HG02571 (cell line): ENCODE results near the gene CDC16.
A peak's percentile ranks its signal among the peaks of the same experiment; 100 is the strongest.
"Not testable (repeated sequence)": the region's sequence is repeated elsewhere in the genome, so short reads cannot be mapped to it uniquely, and the experiment has no call there.

Source experiments
- ATAC-seq: cut with Tn5 transposase; IDR thresholded peaks from one replicate; pipeline ENCODE4 v1.9.1; 2021; ENCODE audit warnings: mild to moderate bottlenecking, moderate library complexity; ENCODE audit not compliant: unreplicated experiment

Gene CDC16

DNA sequence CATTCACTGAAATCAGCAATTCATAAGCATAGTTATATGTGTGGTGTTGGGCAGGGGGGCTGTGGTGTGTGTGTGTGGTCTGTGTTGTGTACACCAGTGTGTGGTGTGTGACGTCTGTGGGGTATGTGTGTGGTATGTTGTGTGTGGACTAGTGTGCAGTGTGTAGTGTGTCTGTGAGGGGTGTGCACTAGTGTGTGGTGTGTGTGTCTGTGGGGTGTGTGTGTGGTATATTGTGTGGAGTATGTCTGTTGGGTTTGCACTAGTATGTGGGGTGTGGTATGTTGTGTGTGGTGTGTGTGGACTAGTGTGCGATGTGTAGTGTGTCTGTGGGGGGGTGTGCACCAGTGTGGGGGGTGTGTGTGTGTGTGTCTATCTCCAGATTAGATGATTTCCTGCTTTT lies 7.2 kb upstream of the CDC16 start:
- no peak for ATAC-seq

GRCh38 chr13:114228176-114228575 lies 6.5 kb upstream of the CDC16 start:
- ATAC-seq, result no peak

GRCh38 chr13:114229506-114229905 lies 5.2 kb upstream of the CDC16 start:
- no peak for ATAC-seq

DNA sequence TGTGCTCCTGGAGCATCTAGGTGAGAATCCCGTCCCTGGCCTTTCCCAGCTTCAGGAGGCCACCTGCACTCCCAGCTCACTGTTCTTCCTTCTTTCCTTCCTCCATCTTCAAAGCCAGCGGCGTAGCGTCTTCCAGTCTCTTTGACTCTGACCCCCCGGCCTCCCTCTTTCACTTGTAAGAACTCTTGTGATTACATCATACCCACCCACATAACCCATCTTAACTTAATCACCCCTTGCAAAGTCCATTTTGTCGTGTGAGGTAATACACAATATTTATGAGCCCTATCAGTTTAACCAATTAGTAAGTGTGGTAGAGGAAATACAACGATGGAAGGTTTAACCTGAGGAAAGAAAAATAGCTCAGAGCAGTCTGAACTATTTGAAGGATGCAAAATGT lies 4.6 kb upstream of the CDC16 start:
- ATAC-seq, result no peak

DNA sequence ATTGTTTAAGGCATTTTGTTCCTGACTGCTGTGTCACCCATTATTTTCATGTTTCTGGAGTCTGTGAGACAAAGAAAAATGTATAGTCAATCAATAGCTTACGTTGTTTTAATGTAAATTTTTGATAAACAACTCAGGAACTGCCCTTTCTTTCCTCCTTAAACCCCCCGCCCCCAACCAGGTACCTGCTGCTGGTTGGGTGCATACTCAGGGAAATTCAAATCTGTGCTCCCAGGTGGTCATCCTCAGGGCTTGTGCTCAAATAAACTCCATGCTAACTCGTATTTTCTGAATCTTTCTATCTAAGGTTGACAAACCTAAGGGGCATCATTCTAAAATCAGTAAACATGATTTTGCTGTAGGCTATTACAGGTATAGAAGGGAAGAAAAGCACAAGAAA lies 4.1 kb upstream of the CDC16 start:
- ATAC-seq, result no peak

DNA sequence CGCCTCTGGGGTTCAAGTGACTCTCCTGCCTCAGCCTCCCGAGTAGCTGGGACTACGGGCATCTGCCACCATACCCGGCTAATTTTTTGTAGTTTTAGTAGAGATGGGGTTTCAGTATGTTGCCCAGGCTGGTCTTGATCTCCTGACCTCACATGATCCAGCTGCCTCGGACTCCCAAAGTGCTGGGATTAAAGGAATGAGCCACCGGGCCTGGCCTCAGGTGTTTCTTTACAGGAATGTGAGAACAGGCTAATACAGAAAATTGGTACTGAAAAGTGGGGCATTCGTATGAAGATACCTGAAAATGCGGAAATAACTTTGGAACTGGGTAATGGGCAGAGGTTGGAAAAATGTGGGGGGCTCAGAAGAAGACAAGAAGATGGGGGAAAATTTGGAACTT lies 2.8 kb upstream of the CDC16 start:
- ATAC-seq, result no peak

- no peak for ATAC-seq
These were observed 442 bp upstream of the CDC16 start for GRCh38 chr13:114234266-114234644.

DNA sequence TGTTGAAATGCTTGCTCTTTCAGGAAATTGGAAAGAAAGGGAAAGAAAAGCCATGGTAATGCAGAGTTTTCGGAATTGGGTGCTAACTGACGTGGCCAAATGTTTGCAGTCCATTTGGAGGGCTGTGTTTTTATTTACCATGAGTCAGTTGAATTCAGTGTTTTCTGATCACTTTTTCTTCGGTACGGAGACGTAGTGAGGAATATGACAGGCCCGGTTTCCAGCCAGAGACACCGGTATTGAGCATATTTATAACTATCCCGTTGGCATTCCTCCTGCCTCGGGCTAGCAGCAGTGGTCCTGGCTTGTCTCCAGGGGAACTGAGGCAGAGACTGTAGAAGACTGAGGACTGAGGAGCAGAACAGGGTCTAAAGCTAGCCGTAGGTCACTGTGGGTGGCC lies 1.0 kb downstream of the CDC16 start:
- ATAC-seq, result no peak

- ATAC-seq, result no peak
These were observed 1.5 kb downstream of the CDC16 start for GRCh38 chr13:114236227-114236626.

GRCh38 chr13:114237415-114238112 lies 2.9 kb downstream of the CDC16 start:
- no peak for ATAC-seq

DNA sequence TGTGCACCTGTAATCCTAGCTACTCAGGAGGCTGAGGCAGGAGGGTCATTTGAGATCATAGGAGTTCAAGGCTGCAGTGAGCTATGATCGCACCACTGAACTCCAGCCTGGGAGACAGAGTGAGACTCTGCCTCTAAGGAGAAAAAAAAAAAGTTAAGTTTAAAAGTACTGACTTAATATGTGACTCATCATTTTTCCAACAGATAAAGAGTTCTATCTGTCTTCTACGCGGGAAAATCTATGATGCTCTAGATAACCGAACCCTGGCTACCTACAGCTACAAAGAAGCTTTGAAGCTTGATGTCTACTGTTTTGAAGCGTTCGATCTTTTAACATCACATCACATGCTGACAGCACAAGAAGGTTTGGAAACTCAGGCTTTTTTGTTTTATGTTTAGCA lies 7.2 kb downstream of the CDC16 start:
- ATAC-seq, result no peak

DNA sequence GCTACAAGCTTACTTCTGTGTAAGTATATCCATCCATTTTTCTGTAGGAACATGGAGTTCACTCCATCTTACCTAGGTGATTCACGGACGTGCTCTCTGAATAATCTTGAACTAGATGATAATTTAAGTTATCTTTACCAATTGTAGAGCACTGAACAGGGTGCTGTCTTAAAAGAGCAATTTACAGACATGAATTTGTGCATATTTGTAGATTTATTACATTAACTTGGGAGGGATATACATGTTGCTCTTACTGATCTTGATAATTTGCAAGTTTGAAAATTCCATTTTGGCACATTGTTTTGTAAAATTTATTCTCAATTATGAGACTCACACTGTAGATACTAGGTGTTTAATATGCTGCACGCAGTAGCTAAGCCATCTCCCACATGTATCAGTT lies 9.3 kb downstream of the CDC16 start:
- no peak for ATAC-seq

DNA sequence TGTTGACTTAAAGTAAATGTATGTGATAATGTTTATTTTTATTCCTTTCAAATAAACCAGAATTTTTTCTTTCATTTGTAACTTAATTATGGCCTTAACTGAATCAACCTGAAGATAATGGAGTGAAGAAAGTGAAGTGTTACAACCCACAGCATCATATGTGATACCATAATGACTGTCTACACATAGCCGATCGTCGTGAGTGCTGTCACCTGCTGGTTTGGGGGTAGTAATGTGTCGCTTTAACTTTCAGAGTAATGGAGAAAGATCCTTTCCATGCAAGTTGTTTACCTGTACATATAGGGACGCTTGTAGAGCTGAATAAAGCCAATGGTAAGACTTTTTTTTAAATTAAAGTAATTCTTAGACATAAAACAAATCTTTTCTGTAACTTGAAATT lies 9.9 kb downstream of the CDC16 start:
- ATAC-seq, result no peak

DNA sequence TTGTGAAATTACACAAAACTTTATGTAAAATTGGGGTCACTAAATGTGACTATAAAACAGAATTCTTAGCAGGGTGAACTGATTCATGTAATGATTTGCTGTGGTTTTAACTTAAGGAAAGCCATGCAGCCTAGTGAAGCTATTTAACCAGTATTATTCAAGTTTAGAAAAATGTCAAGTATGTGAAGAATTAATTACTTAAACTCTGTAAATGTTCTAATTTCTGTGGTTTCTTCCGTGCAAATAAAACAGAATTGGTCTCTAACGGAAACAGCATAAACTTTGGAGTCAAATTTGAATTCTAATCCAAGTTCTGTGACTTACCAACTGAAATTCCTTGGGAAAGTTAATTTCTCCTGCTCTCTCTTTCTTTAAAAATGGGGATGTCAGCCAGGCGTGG lies 13.3 kb downstream of the CDC16 start:
- ATAC-seq, result no peak

DNA sequence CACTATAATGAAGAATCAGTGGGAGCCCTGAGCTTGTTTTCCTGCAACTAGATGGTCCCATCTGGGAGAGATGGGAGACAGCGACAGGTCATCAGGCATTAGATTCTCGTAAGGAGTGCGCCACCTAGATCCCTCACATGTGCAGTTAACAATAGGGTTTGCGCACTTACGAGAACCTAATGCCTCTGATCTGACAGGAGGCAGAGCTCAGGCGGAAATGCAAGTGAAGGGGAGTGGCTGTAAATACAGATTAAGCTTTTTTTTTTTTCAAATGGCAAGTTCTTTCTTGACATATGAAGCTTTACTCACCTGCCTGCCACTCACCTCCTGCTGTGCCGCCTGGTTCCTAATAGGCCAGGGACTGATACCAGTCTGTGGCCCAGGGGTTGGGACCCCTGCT lies 14.4 kb downstream of the CDC16 start:
- ATAC-seq, result no peak

DNA sequence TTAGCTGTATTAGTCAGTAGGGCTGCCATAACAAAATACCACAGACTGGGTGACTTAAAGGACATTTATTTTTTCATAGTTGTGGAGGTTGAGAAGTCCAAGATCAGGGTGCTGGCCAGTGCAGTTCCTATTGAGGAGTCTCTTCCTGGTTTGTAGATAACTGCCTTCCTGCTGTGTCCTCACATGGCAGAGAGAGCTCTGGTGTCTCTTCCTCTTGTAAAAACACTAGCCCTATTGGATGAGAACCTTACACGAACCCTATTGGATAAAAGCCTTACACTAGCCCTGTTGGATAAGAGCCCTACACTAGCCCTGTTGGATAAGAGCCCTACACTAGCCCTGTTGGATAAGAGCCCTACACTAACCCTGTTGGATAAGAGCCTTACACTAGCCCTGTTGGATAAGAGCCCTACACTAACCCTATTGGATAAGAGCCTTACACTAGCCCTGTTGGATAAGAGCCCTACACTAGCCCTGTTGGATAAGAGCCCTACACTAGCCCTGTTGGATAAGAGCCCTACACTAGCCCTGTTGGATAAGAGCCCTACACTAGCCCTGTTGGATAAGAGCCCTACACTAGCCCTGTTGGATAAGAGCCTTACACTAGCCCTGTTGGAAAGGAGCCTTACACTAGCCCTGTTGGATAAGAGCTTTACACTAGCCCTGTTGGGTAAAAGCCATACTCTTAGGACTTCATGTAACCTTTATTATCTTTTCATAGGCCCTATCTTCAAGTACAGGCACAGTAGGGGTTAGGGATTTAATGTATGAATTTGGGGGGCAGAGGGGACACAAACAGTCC lies 17.1 kb downstream of the CDC16 start:
- ATAC-seq, result not testable (repeated sequence)

GRCh38 chr13:114256547-114256946 lies 21.9 kb downstream of the CDC16 start:
- no peak for ATAC-seq

GRCh38 chr13:114257014-114257413 lies 22.3 kb downstream of the CDC16 start:
- ATAC-seq, result no peak

- no peak for ATAC-seq
These were observed 23.9 kb downstream of the CDC16 start for GRCh38 chr13:114258589-114258988.

GRCh38 chr13:114259374-114259773 lies 24.7 kb downstream of the CDC16 start:
- ATAC-seq, result no peak

DNA sequence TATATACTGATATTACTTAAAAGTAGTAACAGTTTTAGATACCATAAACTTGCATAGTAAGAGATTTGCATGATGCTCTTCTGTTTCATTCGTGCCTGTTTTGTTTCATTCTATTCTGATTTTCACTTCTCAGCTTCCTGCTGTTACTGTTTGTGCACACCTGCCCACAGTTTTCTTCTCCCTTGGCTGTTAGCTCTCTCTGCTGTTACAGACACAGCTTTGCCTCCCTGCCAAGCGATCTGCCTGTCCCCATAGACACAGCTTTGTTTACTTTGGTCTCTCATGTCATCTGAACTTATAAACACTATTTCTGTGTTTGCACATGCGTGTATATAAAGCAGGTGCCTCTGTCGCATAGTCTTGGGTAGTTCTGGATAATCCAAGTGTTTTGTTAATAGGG lies 25.3 kb downstream of the CDC16 start:
- peak; percentile 55 for ATAC-seq

DNA sequence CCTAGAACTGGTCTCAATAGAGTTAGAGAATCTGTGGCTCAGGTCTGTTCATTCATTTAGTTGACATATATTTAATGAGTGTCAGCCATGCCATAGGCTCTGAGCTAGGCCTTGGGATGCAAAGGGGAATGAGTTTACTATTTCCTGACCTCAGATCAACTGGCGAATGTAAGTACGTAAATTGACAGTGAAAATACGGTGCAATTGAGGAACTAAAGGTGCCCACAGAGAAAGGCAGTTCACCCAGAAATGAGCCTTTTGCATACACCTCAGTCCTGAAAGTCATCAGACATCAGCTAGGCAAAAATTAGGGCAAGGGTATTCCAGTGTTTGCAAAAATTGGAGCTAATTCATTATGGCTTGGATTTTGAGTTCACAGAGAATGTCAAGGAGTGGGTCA lies 26.1 kb downstream of the CDC16 start:
- ATAC-seq, result no peak
